ENCODE data around the gene GNGT2.

DNA sequence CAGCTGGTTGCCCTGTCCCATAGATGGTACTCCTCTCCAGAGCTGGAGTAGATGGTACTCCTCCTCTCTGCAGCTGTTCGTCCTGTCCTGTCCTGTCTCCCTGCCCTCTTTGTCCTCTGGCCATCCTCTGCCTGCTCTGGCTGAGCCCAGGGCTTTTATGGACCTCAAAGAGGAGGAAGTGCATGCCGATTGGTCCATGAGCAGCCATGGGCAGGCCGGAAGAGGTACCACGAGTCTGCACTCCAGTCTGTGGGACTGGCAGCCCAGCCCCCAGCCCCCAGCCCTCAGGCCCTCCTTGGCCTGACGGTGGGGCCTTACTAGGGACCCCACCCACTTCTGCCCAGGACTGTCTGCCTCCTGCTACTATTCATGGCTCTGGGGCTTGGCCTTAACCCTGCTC is 27.0 kb downstream of the GNGT2 start:
- TF ChIP-seq, protein P1, sequence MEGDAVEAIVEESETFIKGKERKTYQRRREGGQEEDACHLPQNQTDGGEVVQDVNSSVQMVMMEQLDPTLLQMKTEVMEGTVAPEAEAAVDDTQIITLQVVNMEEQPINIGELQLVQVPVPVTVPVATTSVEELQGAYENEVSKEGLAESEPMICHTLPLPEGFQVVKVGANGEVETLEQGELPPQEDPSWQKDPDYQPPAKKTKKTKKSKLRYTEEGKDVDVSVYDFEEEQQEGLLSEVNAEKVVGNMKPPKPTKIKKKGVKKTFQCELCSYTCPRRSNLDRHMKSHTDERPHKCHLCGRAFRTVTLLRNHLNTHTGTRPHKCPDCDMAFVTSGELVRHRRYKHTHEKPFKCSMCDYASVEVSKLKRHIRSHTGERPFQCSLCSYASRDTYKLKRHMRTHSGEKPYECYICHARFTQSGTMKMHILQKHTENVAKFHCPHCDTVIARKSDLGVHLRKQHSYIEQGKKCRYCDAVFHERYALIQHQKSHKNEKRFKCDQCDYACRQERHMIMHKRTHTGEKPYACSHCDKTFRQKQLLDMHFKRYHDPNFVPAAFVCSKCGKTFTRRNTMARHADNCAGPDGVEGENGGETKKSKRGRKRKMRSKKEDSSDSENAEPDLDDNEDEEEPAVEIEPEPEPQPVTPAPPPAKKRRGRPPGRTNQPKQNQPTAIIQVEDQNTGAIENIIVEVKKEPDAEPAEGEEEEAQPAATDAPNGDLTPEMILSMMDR (conservative IDR thresholded peaks at IDR 0.05 in 1 of 2, IDR thresholded peaks at IDR 0.05 in 1 of 2; ENCODE audit: extremely low read depth in 1 of 2, insufficient read depth in 1 of 2, low read depth in 1 of 2, low read length in 2 of 2): no peak
- no peak for TF ChIP-seq EZH2 (IDR thresholded peaks at IDR 0.05; ENCODE audit: borderline replicate concordance, low read length)

Measured in mammary epithelial cell (primary cell).